HepG2 (cell line): Measurements from ENCODE around the gene BSN. TPM values are rescaled to one million over a fixed set of nuclear protein-coding genes. Genes with fewer than 3 reads are reported as not detected.

Experiments
- ATAC-seq: fragments of 200-7000 bp; cut with Tn5 transposase; 3 replicates; pipeline ENCODE4 v1.9.1; 2020; ENCODE audit warnings: mild to moderate bottlenecking, moderate library complexity
- BruUV-seq: library from RNA; stranded (reverse); fragments of 400-500 nt; replicated peaks from 2 replicates; lab custom pipeline; 2021; lab: Mats Ljungman, UMichigan
- CTCF ChIA-PET: fragments of 300-600 bp; formaldehyde crosslinking; extraction: SDS; loops from one replicate; lab custom pipeline; 2021; ENCODE audit warnings: low total read pairs, inconsistent platforms, low intra/inter-chr PET ratio; lab: Yijun Ruan, JAX
- POLR2A ChIA-PET: fragments of 350-600 bp; sonication (Branson Sonifier 250); formaldehyde crosslinking; loops from one replicate; lab custom pipeline; 2020; ENCODE audit warnings: antibody characterized with exemption, inconsistent platforms; lab: Yijun Ruan, JAX
- DNase-seq: peaks from one replicate; pipeline ENCODE4 v3.0.0-alpha.2; 2015; ENCODE audit warnings: low spot score
- FAIRE-seq: peaks from 3 replicates; lab custom pipeline; 2011; peaks lifted over from hg19 to GRCh38; lab: Jason Lieb, UNC
- H2AFZ ChIP-seq: one replicate; pipeline ENCODE4 v1.6.1; 2011; ENCODE audit warnings: low read length, inconsistent platforms
- H3K27ac ChIP-seq: fragments of 300-600 bp; 3 replicates; pipeline ENCODE4 v1.8.0; 2011; ENCODE audit warnings: mixed run types, mild to moderate bottlenecking, mixed read lengths, low read length, inconsistent platforms; ENCODE audit not compliant: insufficient read depth; ENCODE audit errors: extremely low read length
- H3K27me3 ChIP-seq, 2 experiments: fragments of 200-600 bp in 1 of 2; 2 replicates in 1 of 2; 3 replicates in 1 of 2; pipeline versions ENCODE4 v1.6.0 to v1.8.0; 2011; ENCODE audit warnings: low read length in 2 of 2, mild to moderate bottlenecking in 2 of 2, moderate library complexity in 2 of 2, inconsistent platforms in 1 of 2; ENCODE audit not compliant: insufficient read depth in 2 of 2, control insufficient read depth in 1 of 2
- H3K36me3 ChIP-seq, 2 experiments: fragments of 200-600 bp in 1 of 2; replicated peaks in 1 of 2; 2 replicates in 1 of 2; 3 replicates in 1 of 2; pipeline versions ENCODE4 v1.5.1 to v1.8.0; 2011; ENCODE audit warnings: low read length in 2 of 2, inconsistent platforms in 1 of 2; ENCODE audit not compliant: insufficient read depth in 2 of 2, control insufficient read depth in 1 of 2
- H3K4me1 ChIP-seq: 2 replicates; pipeline ENCODE4 v1.5.1; 2012; ENCODE audit warnings: low read length, inconsistent platforms; ENCODE audit not compliant: insufficient read depth
- H3K4me2 ChIP-seq: 2 replicates; pipeline ENCODE4 v1.6.0; 2011; ENCODE audit warnings: low read depth, low read length, inconsistent platforms
- H3K4me3 ChIP-seq, 3 experiments: fragments of 200-600 bp in 1 of 3; sonication (generic), shearing (Covaris generic) in 1 of 3; replicated peaks in 1 of 3; 2 replicates each; pipeline ENCODE4 v1.5.1; 2011 to 2016; ENCODE audit warnings: low read length in 3 of 3, inconsistent platforms in 2 of 3, low read depth in 2 of 3, mild to moderate bottlenecking in 2 of 3, control low read depth in 1 of 3, mixed read lengths in 1 of 3; ENCODE audit not compliant: insufficient read depth in 1 of 3
- H3K79me2 ChIP-seq: one replicate; pipeline ENCODE4 v1.6.1; 2011; ENCODE audit warnings: low read length, inconsistent platforms; ENCODE audit not compliant: insufficient read depth
- H3K9ac ChIP-seq: 2 replicates; pipeline ENCODE4 v1.6.0; 2011; ENCODE audit warnings: mild to moderate bottlenecking, low read depth, low read length, inconsistent platforms; ENCODE audit not compliant: insufficient read depth
- H3K9me3 ChIP-seq: 2 replicates; pipeline ENCODE4 v1.5.1; 2012; ENCODE audit warnings: mild to moderate bottlenecking, low read length
- H4K20me1 ChIP-seq: 2 replicates; pipeline ENCODE4 v1.6.0; 2011; ENCODE audit warnings: inconsistent platforms, mild to moderate bottlenecking, low read length, moderate library complexity; ENCODE audit not compliant: insufficient read depth
- ATF5 ChIP-seq: sonication (generic); formaldehyde crosslinking; IDR thresholded peaks from 2 replicates; pipeline ENCODE4 v1.4.0; 2020; ENCODE audit warnings: mild to moderate bottlenecking, low read depth, missing genetic modification reagents
- E2F2 ChIP-seq: sonication (generic); formaldehyde crosslinking; IDR thresholded peaks from 2 replicates; pipeline ENCODE4 v1.4.0; 2020; ENCODE audit warnings: missing genetic modification reagents, borderline replicate concordance
- GATA4 ChIP-seq: sonication (generic); IDR thresholded peaks from 2 replicates; pipeline ENCODE4 v1.6.1; 2016; ENCODE audit warnings: antibody characterized with exemption, low read depth, borderline replicate concordance
- HNF4G ChIP-seq, 2 experiments: sonication (generic) in 1 of 2; formaldehyde crosslinking in 1 of 2; IDR thresholded peaks; 2 replicates each; pipeline versions ENCODE4 v1.4.0 to v1.6.1; 2011 to 2020; ENCODE audit warnings: borderline replicate concordance in 2 of 2, low read depth in 2 of 2, mild to moderate bottlenecking in 2 of 2, low read length in 1 of 2, missing genetic modification reagents in 1 of 2, moderate library complexity in 1 of 2
- MEIS1 ChIP-seq: sonication (generic); formaldehyde crosslinking; IDR thresholded peaks from 2 replicates; pipeline ENCODE4 v1.9.0; 2021; ENCODE audit warnings: mild to moderate bottlenecking, missing genetic modification reagents, moderate library complexity, borderline replicate concordance
- MNT ChIP-seq: fragments of 450-650 bp; IDR thresholded peaks from 2 replicates; pipeline ENCODE4 v1.6.1; 2016
- PRDM10 ChIP-seq: sonication (generic); formaldehyde crosslinking; IDR thresholded peaks from 2 replicates; pipeline ENCODE4 v1.4.0; 2020; ENCODE audit warnings: low read depth, missing genetic modification reagents
- SOX6 ChIP-seq, 2 experiments: fragments of 450-650 bp in 1 of 2; sonication (generic) in 1 of 2; formaldehyde crosslinking in 1 of 2; IDR thresholded peaks; 2 replicates each; pipeline versions ENCODE4 v1.4.0 to v1.6.1; 2017 to 2020; ENCODE audit warnings: antibody characterized with exemption in 1 of 2, mild to moderate bottlenecking in 1 of 2, missing genetic modification reagents in 1 of 2
- TP53 ChIP-seq: sonication (generic); formaldehyde crosslinking; conservative IDR thresholded peaks from 2 replicates; pipeline ENCODE4 v1.4.0; 2020; ENCODE audit warnings: missing genetic modification reagents
- WIZ ChIP-seq: sonication (generic); formaldehyde crosslinking; IDR thresholded peaks from 2 replicates; pipeline ENCODE4 v1.5.1; 2020; ENCODE audit warnings: mild to moderate bottlenecking, missing genetic modification reagents
- ZBTB14 ChIP-seq: sonication (generic); formaldehyde crosslinking; IDR thresholded peaks from 2 replicates; pipeline ENCODE4 v1.4.0; 2020; ENCODE audit warnings: missing genetic modification reagents
- ZMYM2 ChIP-seq: sonication (generic); formaldehyde crosslinking; IDR thresholded peaks from 2 replicates; pipeline ENCODE4 v1.8.0; 2022; ENCODE audit warnings: mild to moderate bottlenecking, missing genetic modification reagents
- ZNF749 ChIP-seq: sonication (generic); formaldehyde crosslinking; IDR thresholded peaks from 2 replicates; pipeline ENCODE4 v1.8.0; 2022; ENCODE audit warnings: mild to moderate bottlenecking, missing genetic modification reagents, moderate library complexity, borderline replicate concordance
- WGBS: methylation state at CpG from one replicate; pipeline ENCODE4 v1.1.6; 2017; ENCODE audit warnings: low lambda C conversion rate; 5-methylcytosine and 5-hydroxymethylcytosine counted together
- in situ Hi-C: cut with HindIII; loops from 2 replicates; pipeline ENCODE4 v1.10.0; 2017; ENCODE audit warnings: low pct_unique_long_range_greater_than_20kb; ENCODE audit not compliant: extremely low pct_ligation_motif_present
- intact Hi-C: fragments of 100-400 bp; cut with micrococcal nuclease; formaldehyde crosslinking; loops from one replicate; pipeline ENCODE4 v1.10.0; 2022; ENCODE audit not compliant: unreplicated experiment
- polyA plus RNA-seq, 8 experiments: library from polyadenylated mRNA; depleted of rRNA in 3 of 8; stranded (reverse) in 7 of 8; unstranded in 1 of 8; fragments of >200 nt; fragmentation: Illumina TruSeq in 4 of 8; extraction: Trizol in 4 of 8; gene quantifications; 2 replicates each; pipeline versions ENCODE4 v1.2.1 to v1.2.3, GENCODE V29; 2011 to 2016; ENCODE audit warnings: low read depth in 4 of 8, missing spikeins in 1 of 8, mixed read lengths in 1 of 8; ENCODE audit not compliant: insufficient read depth in 1 of 8
- total RNA-seq, 5 experiments: library from RNA; depleted of rRNA; stranded (reverse); fragments of >200 nt; fragmentation: Illumina TruSeq; extraction: Trizol; gene quantifications; 2 replicates each; pipeline ENCODE4 v1.2.3, GENCODE V29; 2016; ENCODE audit warnings: low read depth in 1 of 5

Gene BSN
- total and polyA plus RNA-seq, 2 of the 13 experiments (the other 11 are each of a cell fraction or from before 2014, with no cell fraction given) = 0.42 to 0.86 TPM

GRCh38 chr3:49625071-49625470, 70.8 kb downstream of the BSN start:
- H3K27ac ChIP-seq = no peak overlapping the region
- ChIA-PET POLR2A (no interaction called here), CTCF (no interaction called here)
- no peak overlapping the region for H3K4me3 ChIP-seq
- no peak overlapping the region for H2AFZ ChIP-seq
- no TSS peak for BruUV-seq
- DNase-seq (no peak), FAIRE-seq (no peak), ATAC-seq (no peak)
- H3K4me1 ChIP-seq = no peaks in the 10 kb centered on the region
- no peaks in the 10 kb centered on the region for H3K9me3 ChIP-seq
- H3K36me3 ChIP-seq = peaks cover 0 to 8% of the 10 kb centered on the region in 2 experiments; a peak in 1 of 5 replicates
- no peaks in the 10 kb centered on the region for H3K79me2 ChIP-seq
- intact Hi-C loops (no loop called here), in situ Hi-C loops (no loop called here)
- H3K4me2 ChIP-seq = no peak overlapping the region
- H3K27me3 ChIP-seq = no peaks in the 10 kb centered on the region
- H4K20me1 ChIP-seq = no peaks in the 10 kb centered on the region
- H3K9ac ChIP-seq = no peak overlapping the region
- WGBS = 95% methylated on average over 11 of the region's 13 CpGs
- no peak for TF ChIP-seq HNF4G (IDR thresholded peaks at IDR 0.05; ENCODE audit: borderline replicate concordance, low read depth, low read length)
- no peak for TF ChIP-seq HNF4G (CRISPR knock-in tag; IDR thresholded peaks at IDR 0.05; ENCODE audit: borderline replicate concordance, low read depth)
- TF ChIP-seq E2F2 = no peak
- TF ChIP-seq PRDM10 (CRISPR knock-in tag) = no peak
- TF ChIP-seq ATF5 (CRISPR knock-in tag) = no peak
- no peak for TF ChIP-seq ZNF749 (CRISPR knock-in tag)
- TF ChIP-seq GATA4 = no peak
- TF ChIP-seq ZMYM2 (CRISPR knock-in tag) = no peak
- TF ChIP-seq MEIS1 = no peak
- no peak for TF ChIP-seq TP53 (CRISPR knock-in tag)
- TF ChIP-seq ZBTB14 (CRISPR knock-in tag) = no peak
- TF ChIP-seq MNT = no peak
- TF ChIP-seq WIZ (CRISPR knock-in tag) = no peak
- no peak for TF ChIP-seq SOX6 (IDR thresholded peaks at IDR 0.05)
- TF ChIP-seq SOX6 (CRISPR knock-in tag; IDR thresholded peaks at IDR 0.05) = no peak
